T-helper 1 cell treated with Interleukin-12 subunit alpha and Interleukin-12 subunit beta and Interleukin-4 antibody, amounts not matched to agents 30 ng/mL and 1 ng/mL, for 36 hours (primary cell): ENCODE results near the gene ITPK1. TPM values are rescaled to one million over a fixed set of nuclear protein-coding genes. Genes with fewer than 3 reads are reported as not detected.

ENCODE experiments used
- intact Hi-C: fragments of 100-400 bp; cut with micrococcal nuclease; formaldehyde crosslinking; loops from one replicate; pipeline ENCODE4 v1.15.1; 2024
- total RNA-seq: library from RNA; stranded (reverse); gene quantifications from 2 replicates; pipeline ENCODE4 v1.2.3, GENCODE V29; 2022

The ITPK1 gene
- total RNA-seq, 1 donor from 2014 or later: 68.4 TPM

GRCh38 chr14:92942576-92942975 lies 173.1 kb downstream of the ITPK1 start:
- intact Hi-C loops: no loop called here

- intact Hi-C loops: no loop called here
Observed at GRCh38 chr14:92942136-92942535, 173.6 kb downstream of the ITPK1 start.

- intact Hi-C loops: no loop called here
Observed at GRCh38 chr14:92941531-92941930, 174.2 kb downstream of the ITPK1 start.

- intact Hi-C loops: no loop called here
Observed at GRCh38 chr14:92940543-92940942, 175.2 kb downstream of the ITPK1 start.

- intact Hi-C loops: no loop called here
Observed at GRCh38 chr14:92939699-92940098, 176.0 kb downstream of the ITPK1 start.

- intact Hi-C loops: no loop called here
Observed at GRCh38 chr14:92938890-92939671, 176.6 kb downstream of the ITPK1 start.

GRCh38 chr14:92938235-92938875 lies 177.4 kb downstream of the ITPK1 start:
- intact Hi-C loops: no loop called here

- intact Hi-C loops: no loop called here
Observed at GRCh38 chr14:92937051-92937937, 178.4 kb downstream of the ITPK1 start.

- intact Hi-C loops: no loop called here
Observed at GRCh38 chr14:92936085-92936484, 179.6 kb downstream of the ITPK1 start.

- intact Hi-C loops: no loop called here
Observed at GRCh38 chr14:92935446-92935845, 180.3 kb downstream of the ITPK1 start.

- intact Hi-C loops: no loop called here
Observed at GRCh38 chr14:92934196-92935085, 181.3 kb downstream of the ITPK1 start.

GRCh38 chr14:92933481-92933880 lies 182.2 kb downstream of the ITPK1 start:
- intact Hi-C loops: no loop called here

GRCh38 chr14:92932448-92933395 lies 183.0 kb downstream of the ITPK1 start:
- intact Hi-C loops: no loop called here

GRCh38 chr14:92931681-92932447 lies 183.9 kb downstream of the ITPK1 start:
- intact Hi-C loops: no loop called here

GRCh38 chr14:92930737-92931602 lies 184.8 kb downstream of the ITPK1 start:
- intact Hi-C loops: no loop called here

- intact Hi-C loops: no loop called here
Observed at GRCh38 chr14:92929689-92930608, 185.8 kb downstream of the ITPK1 start.
